Subcutaneous adipose tissue (tissue), 4 donors: Measurements from ENCODE around the gene TMEM52B. TPM values are rescaled to one million over a fixed set of nuclear protein-coding genes. Genes with fewer than 3 reads are reported as not detected.

ENCODE experiments used
- CTCF ChIP-seq: fragments of 450-650 bp; IDR thresholded peaks from one replicate; pipeline ENCODE4 v1.5.1; 2016; ENCODE audit warnings: low read depth, mild to moderate bottlenecking, control low read depth, antibody characterized with exemption, moderate library complexity
- total RNA-seq, 4 donors: library from RNA; depleted of rRNA; stranded (reverse); fragments of >200 nt; gene quantifications; one replicate each; pipeline ENCODE4 v1.1.0, GENCODE V29; 2016

TMEM52B gene
- total RNA-seq, 4 donors from 2014 or later, result 0.85 TPM; not detected in 3

DNA sequence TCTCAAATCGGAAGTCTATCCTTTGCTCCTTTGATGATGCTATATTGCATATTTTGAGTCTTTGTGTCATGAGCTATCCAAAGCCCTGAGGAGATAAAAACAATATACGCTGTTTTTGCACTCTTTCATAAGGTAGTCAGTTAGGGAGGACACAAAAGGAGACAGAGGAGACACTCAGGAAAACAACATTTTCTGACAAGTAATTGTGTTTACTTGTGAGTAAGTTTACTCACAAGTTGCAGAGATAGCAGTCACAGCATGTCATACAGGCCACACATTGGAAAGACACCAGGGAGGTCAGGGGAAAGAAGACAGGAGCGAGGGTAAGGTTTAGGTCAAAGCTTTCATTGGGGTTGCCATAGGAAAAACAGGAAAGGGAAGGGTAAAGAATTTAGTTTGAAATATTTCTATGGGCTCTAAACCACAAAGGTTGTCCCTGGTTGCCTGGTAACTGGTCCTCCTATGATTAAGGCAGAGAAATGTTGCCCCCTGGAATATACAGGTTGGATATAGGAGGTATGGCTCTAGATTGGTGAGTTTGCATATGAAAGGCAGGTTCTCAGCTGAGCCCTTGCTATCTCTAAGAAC, 26.5 kb downstream of the TMEM52B start:
- TF ChIP-seq CTCF, result no peak

GRCh38 chr12:10207136-10207535, 28.3 kb downstream of the TMEM52B start:
- TF ChIP-seq CTCF, result no peak

DNA sequence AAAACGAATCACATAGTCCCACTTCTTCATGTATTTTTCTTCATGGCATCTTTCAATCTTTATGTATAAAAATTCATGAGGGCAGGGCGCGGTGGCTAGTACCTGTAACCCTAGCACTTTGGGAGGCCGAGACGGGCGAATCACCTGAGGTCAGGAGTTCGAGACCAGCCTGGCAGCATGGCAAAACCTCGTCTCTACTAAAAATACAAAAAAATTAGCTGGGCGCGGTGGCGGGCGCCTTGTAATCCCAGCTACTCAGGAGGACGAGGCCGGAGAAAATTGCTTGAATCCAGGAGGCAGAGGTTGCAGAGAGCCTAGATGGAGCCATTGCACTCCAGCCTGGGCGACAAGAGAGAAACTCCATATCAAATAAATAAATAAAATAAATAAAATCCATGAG, 31.4 kb downstream of the TMEM52B start:
- no peak for TF ChIP-seq CTCF

DNA sequence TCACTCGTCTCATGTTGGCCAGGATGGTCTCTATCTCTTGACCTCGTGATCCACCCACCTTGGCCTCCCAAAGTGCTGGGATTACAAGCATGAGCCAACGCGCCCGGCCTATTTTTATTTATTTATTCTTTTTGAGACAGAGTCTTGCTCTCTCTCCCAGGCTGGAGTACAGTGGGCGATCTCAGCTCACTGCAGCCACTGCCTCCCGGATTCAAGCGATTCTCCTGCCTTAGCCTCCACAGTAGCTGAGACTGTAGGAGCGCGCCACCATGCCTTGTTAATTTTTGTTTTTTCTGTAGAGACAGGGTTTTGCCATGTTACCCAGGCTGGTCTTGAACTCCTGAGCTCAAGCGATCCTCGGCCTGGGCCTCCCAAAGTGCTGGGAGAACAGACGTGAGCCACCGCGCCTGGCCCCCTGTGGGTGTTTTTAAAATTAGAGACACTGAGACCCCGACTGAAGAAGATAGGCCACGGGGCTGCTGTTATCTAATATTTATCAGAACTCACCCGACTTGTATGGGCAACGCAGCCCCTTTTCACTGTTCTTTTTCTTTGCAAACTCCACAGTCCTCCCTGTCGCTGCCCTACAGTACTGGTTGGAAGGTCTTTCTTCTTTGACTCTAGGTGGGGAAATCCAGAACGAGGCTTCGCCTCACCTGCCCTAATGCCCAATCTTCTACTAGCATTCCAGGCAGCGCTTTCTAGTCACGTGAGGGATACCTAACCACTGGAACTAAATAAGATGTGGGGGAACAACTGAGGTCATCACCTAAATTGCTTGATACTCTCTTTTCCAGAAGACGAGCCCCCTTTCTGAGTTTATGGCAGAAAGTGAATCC, 32.5 kb downstream of the TMEM52B start:
- no peak for TF ChIP-seq CTCF

GRCh38 chr12:10211940-10212738, 33.3 kb downstream of the TMEM52B start:
- TF ChIP-seq CTCF, result no peak

GRCh38 chr12:10212739-10213131, 33.9 kb downstream of the TMEM52B start, which contains the start of gene GABARAPL1:
GABARAPL1 (plus strand) TSS chr12:10212877; CDS start chr12:10213130, 253 bp downstream.
- TF ChIP-seq CTCF, result no peak
